Measurements from ENCODE around the gene NBPF4. TPM values are rescaled to one million over a fixed set of nuclear protein-coding genes. Genes with fewer than 3 reads are reported as not detected.

Gene NBPF4, protein sequence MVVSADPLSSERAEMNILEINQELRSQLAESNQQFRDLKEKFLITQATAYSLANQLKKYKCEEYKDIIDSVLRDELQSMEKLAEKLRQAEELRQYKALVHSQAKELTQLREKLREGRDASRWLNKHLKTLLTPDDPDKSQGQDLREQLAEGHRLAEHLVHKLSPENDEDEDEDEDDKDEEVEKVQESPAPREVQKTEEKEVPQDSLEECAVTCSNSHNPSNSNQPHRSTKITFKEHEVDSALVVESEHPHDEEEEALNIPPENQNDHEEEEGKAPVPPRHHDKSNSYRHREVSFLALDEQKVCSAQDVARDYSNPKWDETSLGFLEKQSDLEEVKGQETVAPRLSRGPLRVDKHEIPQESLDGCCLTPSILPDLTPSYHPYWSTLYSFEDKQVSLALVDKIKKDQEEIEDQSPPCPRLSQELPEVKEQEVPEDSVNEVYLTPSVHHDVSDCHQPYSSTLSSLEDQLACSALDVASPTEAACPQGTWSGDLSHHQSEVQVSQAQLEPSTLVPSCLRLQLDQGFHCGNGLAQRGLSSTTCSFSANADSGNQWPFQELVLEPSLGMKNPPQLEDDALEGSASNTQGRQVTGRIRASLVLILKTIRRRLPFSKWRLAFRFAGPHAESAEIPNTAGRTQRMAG
- 0.12 to 0.16 TPM (median 0.14 TPM) in 4 of 5 replicates, not detected in the other for total RNA-seq (2022; extraction: Qiagen RNA extraction)

DNA sequence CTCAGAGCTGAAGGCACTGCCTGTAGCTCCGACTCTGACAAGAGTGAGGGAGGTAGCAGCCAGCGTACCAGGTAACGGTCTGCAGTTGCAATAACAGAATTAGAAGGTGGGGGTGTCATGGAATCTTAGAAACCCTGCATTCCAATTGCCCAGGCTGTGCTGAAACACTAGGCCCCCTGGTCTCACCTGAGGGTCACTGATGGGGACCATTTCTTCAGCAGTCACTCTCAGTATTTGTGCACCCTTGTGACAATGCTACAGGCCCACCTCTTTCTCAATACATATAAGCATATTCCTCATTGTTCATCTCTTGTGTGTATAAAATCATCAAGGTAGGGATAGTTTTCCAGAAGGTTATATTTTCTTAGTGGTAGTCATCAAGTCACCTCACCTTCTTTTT, at the start of gene NBPF4:
Gene NBPF4, minus strand, starts transcription at position 101 of the 400 bp plus-strand sequence. CDS start 315 bp downstream, outside the sequence.

DNA sequence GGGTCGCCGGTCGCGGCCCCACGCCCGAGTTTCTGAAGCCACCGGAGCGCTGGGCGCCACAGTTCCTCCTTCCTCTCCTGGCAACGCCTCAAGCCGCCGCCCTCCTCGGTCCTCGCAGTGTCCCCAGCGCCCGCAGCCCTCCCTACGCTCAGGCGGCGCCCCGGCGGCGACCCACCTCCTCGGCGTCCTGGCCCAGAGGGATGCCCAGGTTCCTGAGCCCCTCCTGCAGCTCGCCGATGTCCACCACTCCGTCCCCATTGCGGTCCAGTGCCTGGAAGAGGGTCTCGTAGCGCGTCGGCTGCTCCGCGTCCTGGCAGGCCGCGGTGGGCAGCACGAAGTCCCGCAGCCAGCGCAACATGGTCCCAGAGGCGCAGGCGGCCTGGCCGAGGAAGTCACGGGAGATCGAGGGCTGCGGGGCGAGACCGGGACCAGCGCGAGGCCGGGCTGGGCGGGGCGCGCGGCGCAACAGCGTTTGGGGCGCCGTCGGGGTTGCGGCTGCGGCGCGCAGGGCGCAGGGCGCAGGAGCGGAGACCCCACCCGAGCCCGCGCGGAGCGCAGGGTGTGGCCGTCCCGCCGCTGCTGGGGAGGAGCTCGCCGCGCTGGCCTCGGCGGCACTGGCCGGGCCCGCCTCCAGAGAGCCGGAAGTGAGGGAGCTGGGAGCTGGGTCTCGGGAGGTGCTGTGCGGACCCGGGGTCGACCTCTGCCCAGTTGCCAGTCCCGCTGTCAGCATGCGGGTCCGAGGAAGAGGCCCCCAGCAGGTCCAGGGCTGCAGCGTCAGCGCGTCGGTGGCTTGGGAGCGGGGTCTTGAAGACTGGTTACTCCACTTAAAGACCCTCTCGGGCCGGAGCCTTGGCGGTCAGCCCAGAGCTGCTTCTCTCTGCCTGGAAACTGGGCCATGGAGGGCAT, 43.8 kb downstream of the NBPF4 start, which contains the start of gene SLC25A24:
Gene SLC25A24, minus strand, starts transcription at position 563 of the 906 bp plus-strand sequence. Its CDS starts 205 bp downstream, at position 358.

Other genes with a start within 250 kb of the NBPF4 start
- 21.2 to 29.7 TPM (median 28.6 TPM) in 5 replicates for gene SLC25A24, start 43.7 kb downstream of the NBPF4 start, total RNA-seq (2022; extraction: Qiagen RNA extraction)
- gene NBPF6, start 206.3 kb upstream of the NBPF4 start, total RNA-seq (2022; extraction: Qiagen RNA extraction): 0.15 TPM in 1 of 5 replicates, not detected in the others